GM18861 (cell line): Measurements from ENCODE around the gene RABGAP1L.
"Not testable (repeated sequence)": the region's sequence is repeated elsewhere in the genome, so short reads cannot be mapped to it uniquely, and the experiment has no call there.

Source experiments
- ATAC-seq: cut with Tn5 transposase; IDR thresholded peaks from one replicate; pipeline ENCODE4 v1.9.1; 2021; ENCODE audit not compliant: unreplicated experiment

Gene RABGAP1L

GRCh38 chr1:174652569-174653280, 493.4 kb downstream of the RABGAP1L start:
- ATAC-seq, result no peak

DNA sequence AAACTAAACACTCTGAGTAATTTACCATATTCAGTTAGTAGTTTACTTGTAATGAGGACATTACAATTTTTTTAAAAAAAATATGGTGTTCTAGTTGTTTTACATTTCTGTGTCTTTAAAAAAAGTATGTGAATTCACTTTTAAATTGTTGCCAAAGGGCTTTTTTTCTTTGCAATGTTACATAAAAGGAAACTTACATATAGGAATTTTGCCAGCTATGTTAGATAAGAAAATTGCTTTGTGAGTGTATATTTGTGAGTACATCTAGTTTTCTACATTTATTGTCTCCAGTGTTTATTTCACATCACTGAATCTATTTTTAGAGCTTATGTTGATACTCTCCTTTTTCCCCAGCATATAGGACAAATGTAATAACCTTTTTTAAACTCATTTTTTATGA, 495.2 kb downstream of the RABGAP1L start:
- ATAC-seq, result no peak

GRCh38 chr1:174656409-174657059, 497.2 kb downstream of the RABGAP1L start:
- no peak for ATAC-seq

DNA sequence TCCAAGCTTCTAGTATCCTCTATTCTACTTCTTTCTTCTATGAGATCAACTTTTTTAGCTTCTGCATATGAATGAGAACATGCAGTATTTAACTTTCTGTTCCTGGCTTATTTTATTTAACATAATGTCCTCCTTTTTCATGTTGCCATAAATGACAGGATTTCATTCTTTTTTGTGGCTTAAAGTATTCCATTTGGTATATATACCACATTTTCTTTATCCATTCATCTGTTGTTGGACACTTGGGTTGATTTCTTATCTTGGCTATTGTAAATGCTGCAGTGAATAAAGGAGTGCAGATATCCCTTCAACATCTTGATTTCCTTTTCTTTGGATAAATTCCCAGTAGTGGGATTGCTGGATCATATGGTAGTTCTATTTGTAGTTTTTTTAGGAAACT, 498.1 kb downstream of the RABGAP1L start:
- ATAC-seq, result no peak

DNA sequence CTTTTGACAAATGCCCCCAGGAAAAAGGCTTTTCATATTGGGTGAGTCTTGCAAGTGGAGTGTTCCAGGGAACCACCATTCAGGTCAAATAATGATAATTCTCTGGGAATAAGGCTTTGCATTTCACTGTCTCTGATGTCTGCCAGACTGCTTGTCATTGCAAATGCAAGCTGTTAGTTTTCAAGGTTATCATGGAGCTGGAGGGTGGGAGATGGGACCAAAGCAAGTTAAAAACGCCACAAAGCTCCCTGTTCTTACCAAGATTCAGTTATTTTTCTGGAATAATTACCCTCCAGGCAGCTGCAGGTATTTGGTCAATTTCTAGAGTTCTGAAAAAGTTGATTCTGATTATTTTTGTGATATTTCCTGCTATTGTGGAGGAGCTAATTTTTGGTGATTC, 498.6 kb downstream of the RABGAP1L start:
- ATAC-seq, result no peak

DNA sequence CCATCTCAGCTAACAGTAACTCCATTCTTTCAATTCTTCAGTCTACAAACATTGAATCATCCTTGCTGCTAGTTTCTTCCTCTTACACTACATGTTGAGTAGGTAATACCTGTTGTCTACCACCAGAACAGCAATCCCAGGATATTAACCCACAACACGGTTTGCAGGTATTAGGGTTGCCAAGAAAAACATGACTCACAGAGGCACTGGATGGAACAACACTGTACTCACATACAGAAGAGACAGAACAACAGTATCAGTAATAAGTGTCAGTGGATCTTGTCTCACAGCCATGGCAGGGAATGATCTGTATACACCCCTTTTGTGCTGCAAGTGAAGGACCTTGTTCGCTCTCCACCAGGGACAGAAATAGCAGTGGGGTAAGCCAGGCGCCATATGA, 500.5 kb downstream of the RABGAP1L start:
- ATAC-seq, result no peak

DNA sequence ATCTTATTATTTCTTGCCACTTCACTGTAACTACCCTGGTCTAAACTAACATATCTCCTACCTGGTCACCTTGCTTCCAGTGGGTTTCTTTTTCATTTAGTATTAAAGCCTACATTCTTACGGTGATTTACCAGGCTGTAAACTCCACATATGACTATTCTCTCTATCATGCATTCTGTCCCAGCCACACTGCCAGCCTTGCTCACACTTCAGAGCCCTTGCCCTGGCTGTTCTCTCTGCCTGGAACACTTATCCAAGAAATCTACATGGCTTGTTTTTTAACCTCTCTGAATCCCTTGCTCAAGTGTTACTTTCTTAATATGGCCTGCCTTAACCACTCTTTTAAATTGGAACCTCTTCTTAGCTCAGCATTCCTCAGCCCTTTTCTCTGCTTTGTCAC, 501.2 kb downstream of the RABGAP1L start:
- no peak for ATAC-seq

DNA sequence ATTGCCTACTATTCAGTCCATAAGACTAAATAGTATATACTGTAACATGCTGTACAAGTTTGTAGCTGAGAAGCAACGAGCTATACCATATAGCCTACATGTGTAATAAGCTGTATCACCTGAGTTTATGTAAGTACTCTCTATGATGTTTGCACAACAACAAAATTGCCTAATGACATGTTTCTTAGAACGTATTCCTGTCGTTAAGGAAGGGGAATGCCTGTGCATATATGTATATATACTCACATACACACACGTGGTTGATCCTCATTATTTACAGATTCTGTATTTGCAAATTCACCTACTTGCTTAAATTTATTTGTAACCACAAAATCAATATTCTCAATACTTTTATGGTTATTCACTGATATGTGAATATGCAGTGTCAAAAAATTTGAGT, 504.0 kb downstream of the RABGAP1L start:
- no peak for ATAC-seq

GRCh38 chr1:174666248-174666647, 506.9 kb downstream of the RABGAP1L start:
- no peak for ATAC-seq

DNA sequence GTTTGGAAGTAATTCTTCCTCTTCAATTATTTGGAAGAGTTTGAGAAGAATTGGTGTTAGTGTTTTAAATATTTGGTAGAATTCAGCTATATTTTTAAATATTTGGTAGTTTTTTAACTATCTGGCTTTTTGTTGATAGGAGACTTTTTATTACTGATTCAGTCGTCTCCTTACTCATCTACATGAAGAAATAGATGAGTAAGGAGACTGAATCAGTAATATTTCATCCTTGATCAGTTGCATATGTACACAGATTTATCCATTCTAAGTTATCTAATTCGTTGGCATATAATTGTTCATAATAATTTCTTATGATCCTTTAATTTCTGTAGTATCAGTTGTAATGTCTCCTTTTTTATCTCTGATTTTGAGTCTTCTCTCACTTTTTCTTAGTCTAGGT, 512.5 kb downstream of the RABGAP1L start:
- ATAC-seq, result no peak

- no peak for ATAC-seq
Measured at GRCh38 chr1:174676856-174677255, 517.5 kb downstream of the RABGAP1L start.

DNA sequence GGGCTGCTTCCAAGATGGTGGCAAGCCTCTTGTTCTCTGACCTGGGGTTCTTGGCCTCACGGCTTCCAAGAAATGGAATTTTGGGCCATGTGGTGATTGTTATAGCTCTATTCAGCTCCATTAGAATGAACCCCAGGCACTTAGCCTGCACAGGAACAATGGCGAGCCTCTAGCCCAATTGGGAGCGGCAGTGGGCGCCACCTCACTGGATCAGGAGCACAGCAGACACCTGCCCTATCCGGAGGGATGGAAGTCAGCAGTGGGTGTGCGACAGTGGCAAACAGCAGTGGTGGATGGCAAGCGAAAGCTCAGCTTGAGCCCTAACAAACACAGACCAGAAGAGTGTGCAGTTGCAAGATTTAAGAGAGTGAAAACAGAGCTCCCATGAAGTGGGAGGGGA, 519.3 kb downstream of the RABGAP1L start:
- no peak for ATAC-seq

DNA sequence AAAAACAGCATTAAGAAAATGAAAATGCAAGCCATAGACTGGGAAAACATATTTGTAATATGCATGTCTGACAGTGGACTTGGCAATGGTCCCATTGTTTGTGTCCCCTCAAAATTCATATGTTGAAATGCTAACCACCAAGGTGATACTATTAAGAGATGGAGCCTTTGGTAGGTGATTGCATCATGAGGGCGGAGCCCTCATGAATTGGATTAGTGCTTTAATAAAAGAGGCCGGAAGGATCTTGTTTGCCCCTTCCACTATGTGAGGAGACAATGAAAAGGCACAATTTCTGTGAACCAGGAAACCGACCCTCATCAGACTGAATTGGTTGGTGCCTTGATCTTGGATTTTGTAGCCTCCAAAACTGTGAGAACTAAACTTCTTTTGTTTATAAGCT, 520.8 kb downstream of the RABGAP1L start:
- ATAC-seq, result no peak

DNA sequence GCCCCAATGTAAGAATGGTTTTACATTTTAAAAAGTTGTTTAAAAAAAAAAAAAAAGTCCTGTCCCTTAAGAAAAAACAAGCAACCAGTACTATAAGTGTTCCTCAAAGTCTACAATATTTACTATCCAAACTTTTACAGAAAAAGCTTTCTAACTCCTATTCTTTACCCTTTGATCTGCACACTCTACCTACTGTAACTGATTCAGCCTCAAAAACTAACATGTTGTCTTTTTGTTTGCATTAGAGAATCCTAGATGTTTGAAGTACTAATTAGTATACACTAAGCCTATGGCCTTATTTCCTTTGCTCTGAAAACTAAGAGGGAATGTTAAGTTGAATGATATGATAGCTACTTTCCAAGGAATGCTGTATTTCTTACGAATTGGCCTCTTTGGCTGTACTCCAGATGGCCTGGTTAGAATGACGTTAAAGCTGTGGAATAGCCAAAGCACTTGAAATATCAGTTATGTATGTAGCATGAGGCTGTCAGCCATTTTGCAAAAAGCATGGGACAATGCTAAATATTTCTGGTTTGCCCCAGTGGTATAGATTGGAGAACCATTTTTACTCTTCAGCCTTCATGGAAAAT, 523.2 kb downstream of the RABGAP1L start:
- no peak for ATAC-seq

- ATAC-seq, result no peak
Measured at GRCh38 chr1:174686213-174686612, 526.9 kb downstream of the RABGAP1L start.

DNA sequence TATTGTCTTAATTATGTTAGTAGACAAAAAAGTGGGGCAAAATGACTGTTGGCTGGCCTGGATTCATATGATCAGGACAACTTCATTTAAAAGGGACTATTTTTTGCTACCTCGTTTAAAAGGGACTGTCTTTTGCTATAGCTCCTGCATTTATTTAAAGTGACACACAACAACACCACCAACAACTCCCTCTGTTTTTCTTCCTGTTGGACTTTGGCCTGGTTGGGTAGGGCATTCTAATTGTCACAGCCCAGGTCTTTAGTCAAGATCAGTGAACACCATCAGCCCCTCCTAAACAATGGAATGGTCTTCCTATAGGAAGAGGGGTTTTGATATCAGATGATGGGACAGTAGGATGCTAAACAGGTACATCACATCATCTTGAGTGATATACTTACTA, 530.2 kb downstream of the RABGAP1L start:
- no peak for ATAC-seq

DNA sequence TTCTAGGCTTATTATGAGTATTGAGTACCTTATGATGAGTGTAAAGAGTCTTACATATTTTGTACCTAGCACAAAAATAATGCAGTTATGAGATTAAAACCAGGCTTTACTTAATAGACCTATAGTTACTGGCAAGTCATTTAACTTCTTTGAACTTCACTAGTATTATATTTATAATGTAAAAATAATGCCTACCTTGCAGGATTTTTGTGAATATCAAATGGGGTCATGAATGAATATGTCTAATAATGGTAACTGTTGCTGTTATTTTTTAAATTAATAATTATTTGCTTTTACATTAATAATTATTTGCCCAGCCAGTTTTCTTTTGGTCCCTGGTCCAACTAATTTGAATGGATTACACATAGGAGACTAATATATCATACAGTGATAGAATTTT, 530.9 kb downstream of the RABGAP1L start:
- no peak for ATAC-seq

- no peak for ATAC-seq
Measured at GRCh38 chr1:174692313-174692712, 533.0 kb downstream of the RABGAP1L start.

- ATAC-seq, result no peak
Measured at GRCh38 chr1:174693085-174693484, 533.8 kb downstream of the RABGAP1L start.

DNA sequence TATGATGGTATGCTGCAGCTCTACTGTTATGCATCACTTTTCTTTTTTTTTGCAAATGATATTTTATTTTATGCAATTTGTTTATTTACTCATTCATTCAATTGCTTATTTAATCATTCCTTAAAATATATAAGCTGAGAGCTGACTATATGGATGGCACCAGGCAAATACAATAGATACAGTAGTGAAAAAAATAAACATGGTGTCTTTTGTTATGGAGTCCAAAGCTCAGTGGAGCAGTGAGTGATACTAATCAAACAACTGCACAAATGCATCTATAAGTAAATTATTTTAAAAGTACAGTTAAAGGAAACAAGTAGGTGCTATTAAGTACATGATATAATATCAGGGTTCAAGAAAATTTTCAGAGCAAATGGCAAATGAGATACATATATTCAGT, 534.2 kb downstream of the RABGAP1L start:
- ATAC-seq, result not testable (repeated sequence)

DNA sequence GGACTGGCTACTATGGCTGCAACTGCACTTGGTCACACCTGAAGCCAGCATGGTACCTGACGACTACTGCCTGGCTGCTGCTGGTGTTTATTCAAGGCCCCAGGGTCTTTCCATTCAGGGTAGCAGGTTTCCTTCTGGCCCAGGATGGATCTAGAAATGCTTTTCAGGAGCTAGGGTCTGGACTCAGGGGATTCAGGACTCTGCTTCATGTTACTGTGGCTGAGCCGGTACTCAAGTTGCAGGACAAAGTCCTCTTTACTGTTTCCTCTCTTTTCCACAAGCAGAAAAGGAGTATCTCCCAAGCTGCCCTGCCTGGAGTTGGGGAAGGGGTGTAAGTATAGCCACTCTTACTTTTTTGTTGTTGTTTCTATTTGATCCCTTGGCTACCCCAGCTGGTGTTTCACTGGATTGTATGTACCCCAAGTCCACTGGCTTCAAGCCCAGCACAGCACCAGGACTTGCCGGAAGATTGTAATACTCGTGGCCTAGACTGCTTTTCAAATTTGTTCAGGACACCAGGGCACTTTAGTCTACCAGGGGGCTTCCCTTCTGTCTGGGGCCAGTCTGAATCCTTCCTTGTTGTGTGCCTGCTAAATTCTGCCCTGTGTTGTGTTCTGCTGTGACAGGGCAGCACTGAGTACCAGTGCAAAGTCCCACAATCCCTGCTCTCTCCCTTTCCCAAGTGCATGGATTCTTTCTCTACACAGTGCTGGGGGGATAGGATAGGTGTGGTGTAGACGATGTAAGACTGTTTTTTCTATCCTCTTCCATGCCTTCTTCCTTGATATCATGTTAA, 536.9 kb downstream of the RABGAP1L start:
- no peak for ATAC-seq

DNA sequence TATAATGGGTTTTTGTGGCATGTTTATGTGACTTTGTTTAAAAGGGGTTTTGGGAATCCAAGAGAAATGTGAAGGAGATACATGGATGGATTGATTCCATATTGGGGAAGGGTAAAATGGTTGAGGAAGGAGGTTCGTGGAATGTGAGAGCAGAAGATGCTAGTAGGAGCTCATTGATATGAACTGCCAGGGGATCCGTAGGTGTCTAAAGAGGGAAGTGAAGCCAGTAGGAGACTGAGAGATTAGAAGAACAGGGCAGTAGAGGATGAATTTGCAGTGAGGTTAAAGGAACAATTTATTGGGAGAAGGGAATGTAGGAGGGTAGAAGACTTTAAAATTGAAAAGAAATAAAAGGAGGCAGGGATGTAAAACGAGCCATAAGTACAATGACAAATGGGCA, 541.0 kb downstream of the RABGAP1L start:
- ATAC-seq, result no peak
